ENCODE data around the gene EPC2.
"Not testable (repeated sequence)": the region's sequence is repeated elsewhere in the genome, so short reads cannot be mapped to it uniquely, and the experiment has no call there.

EPC2 gene

GRCh38 chr2:148684507-148684906 is 40.0 kb downstream of the EPC2 start:
- no peak for DNase-seq (ENCODE audit: low read depth)
- TF ChIP-seq MAX (IDR thresholded peaks at IDR 0.05; ENCODE audit: low read depth, low read length): no peak
- no peak for TF ChIP-seq CTCF (IDR thresholded peaks at IDR 0.05; ENCODE audit: low read depth, low read length)
- H3K4me3 ChIP-seq (ENCODE audit: low read depth, low read length): no peak overlapping the region

- no peak for DNase-seq (ENCODE audit: low read depth)
- H3K4me3 ChIP-seq (ENCODE audit: low read depth, low read length): no peak overlapping the region
- TF ChIP-seq CTCF (IDR thresholded peaks at IDR 0.05; ENCODE audit: low read depth, low read length) (no peak), MYC (IDR thresholded peaks at IDR 0.05; ENCODE audit: low read depth, low read length) (no peak), MAX (IDR thresholded peaks at IDR 0.05; ENCODE audit: low read depth, low read length) (no peak), POLR2A (IDR thresholded peaks at IDR 0.05; ENCODE audit: extremely low read depth, insufficient read length) (no peak)
Measured at GRCh38 chr2:148687543-148687942, 43.0 kb downstream of the EPC2 start.

GRCh38 chr2:148688011-148688410 is 43.5 kb downstream of the EPC2 start:
- not testable (repeated sequence) for DNase-seq (ENCODE audit: low read depth); H3K4me3 ChIP-seq (ENCODE audit: low read depth, low read length)

- no peak for TF ChIP-seq MYC (IDR thresholded peaks at IDR 0.05; ENCODE audit: low read depth, low read length)
- no peak for TF ChIP-seq CTCF (IDR thresholded peaks at IDR 0.05; ENCODE audit: low read depth, low read length)
- no peak for TF ChIP-seq POLR2A (IDR thresholded peaks at IDR 0.05; ENCODE audit: extremely low read depth, insufficient read length)
- no peak for TF ChIP-seq MAX (IDR thresholded peaks at IDR 0.05; ENCODE audit: low read depth, low read length)
- H3K4me3 ChIP-seq (ENCODE audit: low read depth, low read length): no peak overlapping the region
Measured at GRCh38 chr2:148696985-148697384, 52.4 kb downstream of the EPC2 start.

GRCh38 chr2:148699830-148700229 is 55.3 kb downstream of the EPC2 start:
- TF ChIP-seq CTCF (IDR thresholded peaks at IDR 0.05; ENCODE audit: low read depth, low read length): no peak
- no peak for TF ChIP-seq MAX (IDR thresholded peaks at IDR 0.05; ENCODE audit: low read depth, low read length)
- no peak for TF ChIP-seq POLR2A (IDR thresholded peaks at IDR 0.05; ENCODE audit: extremely low read depth, insufficient read length)
- no peak for TF ChIP-seq MYC (IDR thresholded peaks at IDR 0.05; ENCODE audit: low read depth, low read length)
- no peak for DNase-seq (ENCODE audit: low read depth)
- no peak overlapping the region for H3K4me3 ChIP-seq (ENCODE audit: low read depth, low read length)

More at GRCh38 chr2:148696985-148697384, 52.4 kb downstream of the EPC2 start:
- DNase-seq (ENCODE audit: low read depth): no peak

GRCh38 chr2:148701039-148701438 is 56.5 kb downstream of the EPC2 start:
- no peak for DNase-seq (ENCODE audit: low read depth)
- no peak overlapping the region for H3K4me3 ChIP-seq (ENCODE audit: low read depth, low read length)
- TF ChIP-seq CTCF (IDR thresholded peaks at IDR 0.05; ENCODE audit: low read depth, low read length) (no peak), MYC (IDR thresholded peaks at IDR 0.05; ENCODE audit: low read depth, low read length) (no peak), MAX (IDR thresholded peaks at IDR 0.05; ENCODE audit: low read depth, low read length) (no peak), POLR2A (IDR thresholded peaks at IDR 0.05; ENCODE audit: extremely low read depth, insufficient read length) (no peak)
